K562 (cell line): ENCODE results near the gene GCDH. TPM values are rescaled to one million over a fixed set of nuclear protein-coding genes. Genes with fewer than 3 reads are reported as not detected.

Experiments
- CBX3 ChIP-seq, 2 experiments: IDR thresholded peaks; 1 replicate in 1 of 2; 2 replicates in 1 of 2; pipeline ENCODE4 v1.6.1; 2012; ENCODE audit warnings: inconsistent platforms in 2 of 2, low read length in 2 of 2, borderline replicate concordance in 1 of 2, control low read depth in 1 of 2
- CHAMP1 ChIP-seq: fragments of 450-650 bp; IDR thresholded peaks from 2 replicates; pipeline ENCODE4 v1.6.1; 2016; ENCODE audit warnings: mild to moderate bottlenecking
- CHD1 ChIP-seq: fragments of 200-600 bp; sonication (generic); IDR thresholded peaks from one replicate; pipeline ENCODE4 v1.6.1; 2012; ENCODE audit warnings: mild to moderate bottlenecking, moderate library complexity, low read length, inconsistent platforms
- ELF4 ChIP-seq: fragments of 450-650 bp; formaldehyde crosslinking; IDR thresholded peaks from 2 replicates; pipeline ENCODE4 v1.4.0; 2022; ENCODE audit warnings: missing genetic modification characterization
- ETV6 ChIP-seq, 3 experiments: fragments of 150-350 bp in 1 of 3; sonication (generic) in 1 of 3; formaldehyde crosslinking in 1 of 3; IDR thresholded peaks; 2 replicates each; pipeline versions ENCODE4 v1.6.1 to v1.8.0; 2014 to 2022; ENCODE audit warnings: borderline replicate concordance in 2 of 3, low read depth in 2 of 3, antibody characterized with exemption in 1 of 3, low read length in 1 of 3, mild to moderate bottlenecking in 1 of 3, missing genetic modification reagents in 1 of 3
- FOXK1 ChIP-seq: sonication (generic); formaldehyde crosslinking; IDR thresholded peaks from 2 replicates; pipeline ENCODE4 v1.8.0; 2022; ENCODE audit warnings: missing genetic modification reagents, mild to moderate bottlenecking, borderline replicate concordance
- KAT2B ChIP-seq: IDR thresholded peaks from one replicate; pipeline ENCODE4 v1.6.1; 2012; ENCODE audit warnings: low read depth, mild to moderate bottlenecking, control low read depth, inconsistent platforms, low read length, moderate library complexity
- KHSRP ChIP-seq: fragments of 450-650 bp; IDR thresholded peaks from 2 replicates; pipeline ENCODE4 v1.6.1; 2017
- NCOA4 ChIP-seq: fragments of 450-650 bp; IDR thresholded peaks from 2 replicates; pipeline ENCODE4 v1.6.1; 2018; ENCODE audit warnings: mild to moderate bottlenecking; ENCODE audit not compliant: partially characterized antibody
- NFRKB ChIP-seq: fragments of 450-650 bp; IDR thresholded peaks from 2 replicates; pipeline ENCODE4 v1.6.1; 2016; ENCODE audit warnings: low read depth
- NR2C2 ChIP-seq, 2 experiments: fragments of 200-800 bp in 1 of 2; sonication (Bioruptor generic) in 1 of 2; sonication (generic) in 1 of 2; formaldehyde crosslinking in 1 of 2; IDR thresholded peaks; 2 replicates each; pipeline versions ENCODE4 v1.6.1 to v1.8.0; 2016 to 2022; ENCODE audit warnings: mild to moderate bottlenecking in 1 of 2, missing compliant biosample characterization in 1 of 2, missing genetic modification characterization in 1 of 2, missing genetic modification reagents in 1 of 2
- PCBP1 ChIP-seq: fragments of 200-400 bp; formaldehyde crosslinking; IDR thresholded peaks from 2 replicates; pipeline ENCODE4 v1.6.1; 2018; ENCODE audit warnings: mild to moderate bottlenecking, low read depth, low read length; ENCODE audit not compliant: poor library complexity, severe bottlenecking
- RBM15 ChIP-seq: fragments of 200-400 bp; formaldehyde crosslinking; IDR thresholded peaks from 2 replicates; pipeline ENCODE4 v1.6.1; 2018; ENCODE audit warnings: mild to moderate bottlenecking, low read length, moderate library complexity; ENCODE audit not compliant: insufficient read depth
- RBM22 ChIP-seq: fragments of 200-400 bp; formaldehyde crosslinking; IDR thresholded peaks from 2 replicates; pipeline ENCODE4 v1.6.1; 2018; ENCODE audit warnings: low read length, low read depth; ENCODE audit not compliant: poor library complexity, severe bottlenecking
- RBM25 ChIP-seq: fragments of 200-400 bp; formaldehyde crosslinking; IDR thresholded peaks from 2 replicates; pipeline ENCODE4 v1.6.1; 2018; ENCODE audit warnings: low read length, low read depth, moderate library complexity; ENCODE audit not compliant: severe bottlenecking
- TCF3 ChIP-seq: sonication (generic); formaldehyde crosslinking; IDR thresholded peaks from 2 replicates; pipeline ENCODE4 v1.4.0; 2020; ENCODE audit warnings: mild to moderate bottlenecking, missing genetic modification reagents
- ZNF165 ChIP-seq: fragments of 250-450 bp; sonication (Bioruptor Pico); IDR thresholded peaks from 2 replicates; pipeline ENCODE4 v1.4.0; 2020; ENCODE audit warnings: borderline replicate concordance
- ZNF511 ChIP-seq: sonication (generic); formaldehyde crosslinking; IDR thresholded peaks from 2 replicates; pipeline ENCODE4 v1.8.0; 2022; ENCODE audit warnings: mild to moderate bottlenecking, missing genetic modification reagents
- ZNF561 ChIP-seq: fragments of 450-650 bp; formaldehyde crosslinking; conservative IDR thresholded peaks from 2 replicates; pipeline ENCODE4 v1.4.0; 2020; ENCODE audit warnings: mild to moderate bottlenecking, moderate library complexity
- polyA plus RNA-seq, 8 experiments: library from polyadenylated mRNA; depleted of rRNA in 4 of 8; stranded (reverse) in 5 of 8; unstranded in 3 of 8; fragments of >200 nt; fragmentation: Nextera tagmentation in 2 of 8; fragmentation: Illumina TruSeq in 1 of 8; extraction: Ambion mirVana in 2 of 8; extraction: Trizol in 1 of 8; gene quantifications; 2 replicates each; pipeline versions ENCODE4 v1.2.1 to v1.2.3, GENCODE V29; 2011 to 2014; ENCODE audit warnings: inconsistent platforms in 1 of 8, missing spikeins in 1 of 8
- total RNA-seq, 7 experiments: library from RNA; depleted of rRNA in 6 of 7; stranded (reverse); fragments of >200 nt in 6 of 7; fragmentation: Illumina TruSeq in 2 of 7; extraction: Trizol in 2 of 7; gene quantifications; 2 replicates each; pipeline versions ENCODE4 v1.2.1 to v1.2.3, GENCODE V29; 2011 to 2021; ENCODE audit warnings: low replicate concordance in 1 of 7
- TF ChIP-seq, protein P1 (sequence below): fragments of 450-650 bp; formaldehyde crosslinking; IDR thresholded peaks from 2 replicates; pipeline ENCODE4 v1.4.0; 2020; ENCODE audit warnings: mild to moderate bottlenecking, moderate library complexity

Gene GCDH
- total and polyA plus RNA-seq, 9 of the 15 experiments (the other 6 are each of a cell fraction or from before 2014, with no cell fraction given) = 2.9 to 50.8 (median 19.1) TPM

DNA sequence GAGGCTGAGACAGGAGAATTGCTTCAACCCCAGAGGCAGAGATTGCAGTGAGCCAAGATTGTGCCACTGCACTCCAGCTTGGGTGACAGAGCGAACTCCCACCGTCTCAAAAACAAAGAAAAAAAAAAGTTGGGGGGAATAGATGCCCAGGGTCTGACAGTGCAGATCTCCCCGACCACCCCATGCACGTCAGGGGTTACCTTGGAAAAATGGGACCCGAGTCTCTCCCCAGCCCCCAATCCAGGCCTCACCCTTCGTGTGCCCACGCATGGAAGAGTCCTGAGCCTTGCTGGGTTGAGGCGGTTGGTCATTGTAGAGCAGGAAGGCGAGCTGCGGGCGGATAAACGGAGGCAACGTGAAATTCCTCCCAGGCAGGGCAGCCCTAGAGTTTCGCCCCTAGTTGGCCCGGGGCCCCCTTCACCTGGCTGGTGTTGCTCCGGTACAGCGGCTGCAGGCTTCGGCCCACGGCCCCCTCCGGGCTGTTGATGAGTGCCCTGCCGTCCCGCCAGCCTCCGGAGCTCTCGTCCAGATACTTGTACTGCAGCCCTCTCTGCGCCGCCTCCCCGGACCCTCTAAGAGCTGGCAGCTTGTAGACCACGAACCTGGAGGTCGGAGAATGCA, 10.3 kb upstream of the GCDH start (continued):
- TF ChIP-seq ETV6 (IDR thresholded peaks at IDR 0.05; ENCODE audit: borderline replicate concordance in 1 of 2, low read depth in 2 of 2, low read length in 1 of 2) (no peak), ETV6 (CRISPR knock-in tag; IDR thresholded peaks at IDR 0.05; ENCODE audit: borderline replicate concordance) (0 out of 2 replicates have a peak, but pooled peaks have one; percentile 43), ZNF561 (CRISPR knock-in tag) (no peak), ZNF165 (no peak), CHD1 (peak; percentile 49), RBM22 (peak; percentile 17), NCOA4 (no peak), NR2C2 (CRISPR knock-in tag; IDR thresholded peaks at IDR 0.05) (no peak), NR2C2 (tag; IDR thresholded peaks at IDR 0.05) (no peak), CHAMP1 (no peak), PCBP1 (no peak), KHSRP (no peak), ELF4 (CRISPR knock-in tag) (no peak), NFRKB (no peak), ZNF511 (0 out of 2 replicates have a peak, but pooled peaks have one; percentile 27), TCF3 (no peak), RBM25 (no peak), KAT2B (no peak), CBX3 (IDR thresholded peaks at IDR 0.05; ENCODE audit: borderline replicate concordance in 1 of 2, low read length in 2 of 2) (no peak), FOXK1 (CRISPR knock-in tag) (0 out of 2 replicates have a peak, but pooled peaks have one; percentile 87), RBM15 (no peak)
- TF ChIP-seq, protein P1, sequence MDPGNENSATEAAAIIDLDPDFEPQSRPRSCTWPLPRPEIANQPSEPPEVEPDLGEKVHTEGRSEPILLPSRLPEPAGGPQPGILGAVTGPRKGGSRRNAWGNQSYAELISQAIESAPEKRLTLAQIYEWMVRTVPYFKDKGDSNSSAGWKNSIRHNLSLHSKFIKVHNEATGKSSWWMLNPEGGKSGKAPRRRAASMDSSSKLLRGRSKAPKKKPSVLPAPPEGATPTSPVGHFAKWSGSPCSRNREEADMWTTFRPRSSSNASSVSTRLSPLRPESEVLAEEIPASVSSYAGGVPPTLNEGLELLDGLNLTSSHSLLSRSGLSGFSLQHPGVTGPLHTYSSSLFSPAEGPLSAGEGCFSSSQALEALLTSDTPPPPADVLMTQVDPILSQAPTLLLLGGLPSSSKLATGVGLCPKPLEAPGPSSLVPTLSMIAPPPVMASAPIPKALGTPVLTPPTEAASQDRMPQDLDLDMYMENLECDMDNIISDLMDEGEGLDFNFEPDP (CRISPR knock-in tag) = no peak
